GM12878 (cell line): ENCODE measurements around the gene DISP2. TPM values are rescaled to one million over a fixed set of nuclear protein-coding genes. Genes with fewer than 3 reads are reported as not detected.

ENCODE experiments used
- ATAC-seq: fragments of 200-7000 bp; cut with Tn5 transposase; 3 replicates; pipeline ENCODE4 v1.9.1; 2020; ENCODE audit warnings: mild to moderate bottlenecking, moderate library complexity
- BruUV-seq: library from RNA; stranded (reverse); fragments of 400-500 nt; replicated peaks from 2 replicates; lab custom pipeline; 2021; lab: Mats Ljungman, UMichigan
- CTCF ChIA-PET: fragments of 300-600 bp; sonication (Branson Sonifier 250); formaldehyde crosslinking; extraction: SDS; loops from one replicate; lab custom pipeline; 2021; ENCODE audit warnings: inconsistent platforms; lab: Yijun Ruan, JAX
- POLR2A ChIA-PET: fragments of 350-600 bp; formaldehyde crosslinking; extraction: SDS; loops from one replicate; lab custom pipeline; 2021; ENCODE audit warnings: inconsistent platforms; lab: Charles Lee
- RAD21 ChIA-PET: fragments of 300-600 bp; sonication (Branson Sonifier 250); formaldehyde crosslinking; loops from one replicate; lab custom pipeline; 2023; ENCODE audit warnings: antibody characterized with exemption; ENCODE audit not compliant: unreplicated experiment; lab: Charles Lee
- SMC1A ChIA-PET: fragments of 300-600 bp; sonication (Branson Sonifier 250); formaldehyde crosslinking; loops from one replicate; lab custom pipeline; 2023; ENCODE audit not compliant: unreplicated experiment, uncharacterized antibody; lab: Charles Lee
- DNase-seq: peaks from one replicate; pipeline ENCODE4 v3.0.0-alpha.2; 2011; ENCODE audit warnings: low read depth, low spot score
- FAIRE-seq: peaks from 3 replicates; lab custom pipeline; 2011; peaks lifted over from hg19 to GRCh38; lab: Jason Lieb, UNC
- H2AFZ ChIP-seq: 2 replicates; pipeline ENCODE4 v1.6.0; 2011; ENCODE audit warnings: low read depth, low read length, control low read depth; ENCODE audit not compliant: control insufficient read depth
- H3K27ac ChIP-seq: 2 replicates; pipeline ENCODE4 v1.5.1; 2011; ENCODE audit warnings: control low read depth; ENCODE audit not compliant: control insufficient read depth, insufficient read depth
- H3K27me3 ChIP-seq, 2 experiments: replicated peaks in 1 of 2; 2 replicates each; pipeline versions ENCODE4 v1.6.0 to v1.6.1; 2011; ENCODE audit warnings: low read length in 1 of 2; ENCODE audit not compliant: control insufficient read depth in 2 of 2, insufficient read depth in 2 of 2
- H3K36me3 ChIP-seq, 2 experiments: 2 replicates each; pipeline ENCODE4 v1.5.1; 2011; ENCODE audit warnings: low read length in 1 of 2; ENCODE audit not compliant: control insufficient read depth in 2 of 2, insufficient read depth in 2 of 2
- H3K4me1 ChIP-seq: 2 replicates; pipeline ENCODE4 v1.6.1; 2011; ENCODE audit warnings: mild to moderate bottlenecking, low read length, moderate library complexity, mixed read lengths; ENCODE audit not compliant: control insufficient read depth, insufficient read depth
- H3K4me2 ChIP-seq: 2 replicates; pipeline ENCODE4 v1.6.0; 2011; ENCODE audit warnings: control low read depth; ENCODE audit not compliant: control insufficient read depth, insufficient read depth
- H3K4me3 ChIP-seq: fragments of 200-600 bp; sonication (generic); 2 replicates; pipeline ENCODE4 v1.5.1; 2016
- H3K79me2 ChIP-seq: 2 replicates; pipeline ENCODE4 v1.6.0; 2011; ENCODE audit warnings: low read length; ENCODE audit not compliant: control insufficient read depth, insufficient read depth
- H3K9ac ChIP-seq: 2 replicates; pipeline ENCODE4 v1.8.0; 2011; ENCODE audit warnings: low read length, control low read depth, mixed read lengths; ENCODE audit not compliant: control insufficient read depth, insufficient read depth
- H3K9me3 ChIP-seq: replicated peaks from 3 replicates; pipeline ENCODE4 v1.5.1; 2011; ENCODE audit warnings: mild to moderate bottlenecking, low read length; ENCODE audit not compliant: control insufficient read depth, insufficient read depth
- H4K20me1 ChIP-seq: 2 replicates; pipeline ENCODE4 v1.6.0; 2011; ENCODE audit not compliant: control insufficient read depth, insufficient read depth
- MEF2B ChIP-seq: fragments of 450-650 bp; IDR thresholded peaks from 2 replicates; pipeline ENCODE4 v1.6.1; 2018; ENCODE audit warnings: mild to moderate bottlenecking, moderate library complexity; ENCODE audit not compliant: partially characterized antibody, poor library complexity, severe bottlenecking
- PAX8 ChIP-seq: fragments of 450-650 bp; IDR thresholded peaks from 2 replicates; pipeline ENCODE4 v1.6.1; 2017; ENCODE audit warnings: mild to moderate bottlenecking, moderate library complexity
- POLR2AphosphoS2 ChIP-seq: IDR thresholded peaks from 2 replicates; pipeline ENCODE4 v1.6.1; 2011; ENCODE audit warnings: low read depth, mild to moderate bottlenecking, low read length, improper control_type of control experiment, moderate library complexity
- SMAD5 ChIP-seq: IDR thresholded peaks from 2 replicates; pipeline ENCODE4 v1.6.1; 2016; ENCODE audit warnings: antibody characterized with exemption, low read depth
- SMARCA5 ChIP-seq: fragments of 450-650 bp; IDR thresholded peaks from 2 replicates; pipeline ENCODE4 v1.6.1; 2017; ENCODE audit warnings: mild to moderate bottlenecking
- WGBS: methylation state at CpG from one replicate; pipeline ENCODE4 v1.1.6; 2016; ENCODE audit warnings: low lambda C conversion rate; ENCODE audit not compliant: insufficient replicate concordance, insufficient coverage; ENCODE audit errors: missing lambda C conversion rate; 5-methylcytosine and 5-hydroxymethylcytosine counted together
- in situ Hi-C: fragments of 300-500 bp; cut with MboI; formaldehyde crosslinking; loops from 9 replicates; pipeline ENCODE4 v1.14.3; 2018; ENCODE audit warnings: mixed read lengths
- intact Hi-C: fragments of 100-400 bp; cut with micrococcal nuclease; formaldehyde crosslinking; loops from one replicate; pipeline ENCODE4 v1.14.2; 2022; ENCODE audit not compliant: unreplicated experiment
- polyA plus RNA-seq, 11 experiments: library from polyadenylated mRNA; depleted of rRNA in 4 of 11; unstranded in 6 of 11; stranded (reverse) in 5 of 11; fragments of >200 nt; fragmentation: Nextera tagmentation in 4 of 11; fragmentation: Illumina TruSeq in 1 of 11; extraction: Ambion mirVana in 4 of 11; extraction: Trizol in 1 of 11; gene quantifications; 1 replicate in 1 of 11; 2 replicates in 10 of 11; pipeline versions ENCODE4 v1.2.1 to v1.2.3, GENCODE V29; 2011 to 2016; ENCODE audit warnings: inconsistent platforms in 2 of 11, missing spikeins in 2 of 11, low read depth in 1 of 11
- total RNA-seq, 4 experiments: library from RNA; depleted of rRNA in 3 of 4; stranded (reverse); fragments of >200 nt in 3 of 4; fragmentation: Illumina TruSeq in 1 of 4; extraction: Trizol in 1 of 4; gene quantifications; 2 replicates each; pipeline versions ENCODE4 v1.2.1 to v1.2.3, GENCODE V29; 2013 to 2021

Gene DISP2
- total and polyA plus RNA-seq, 10 of the 15 experiments (the other 5 are each of a cell fraction or from before 2014, with no cell fraction given), result under 0.01 to 0.20 (median 0.12) TPM; not detected in 7

GRCh38 chr15:40342416-40343320 lies 15.4 kb upstream of the DISP2 start (continued):
- TF ChIP-seq SMARCA5, result no peak

GRCh38 chr15:40343512-40343911 lies 14.5 kb upstream of the DISP2 start:
- ChIA-PET RAD21 (interaction anchor here (0.8 to 3.4 kb wide), 5 partner anchors 18 to 126 kb away, joined by 3 to 17 read pairs (median 4); no protein-coding TSS in a partner anchor), SMC1A (interaction anchor here (0.6 to 1.5 kb wide), 5 partner anchors 23 to 207 kb away, joined by 3 to 7 read pairs (median 3); no protein-coding TSS in a partner anchor), POLR2A (no interaction called here), CTCF (interaction anchor here (0.8 to 13.7 kb wide), 16 partner anchors 9 to 177 kb away, joined by 3 to 336 read pairs (median 6); partner anchors contain the start of genes INAFM2, IVD and PLCB2)
- no peaks in the 10 kb centered on the region for H3K79me2 ChIP-seq
- in situ Hi-C loops (no loop called here), intact Hi-C loops (loop anchor here (10.0 kb wide), 1 partner anchor 161 kb away; no protein-coding TSS in a partner anchor)
- no peak overlapping the region for H3K4me3 ChIP-seq
- no peaks in the 10 kb centered on the region for H4K20me1 ChIP-seq
- 22% methylated on average over 9 of the region's 10 CpGs for WGBS
- TF ChIP-seq SMAD5, result no peak
- no peak for TF ChIP-seq MEF2B
- no peak for TF ChIP-seq POLR2AphosphoS2
- TF ChIP-seq PAX8, result no peak
- H3K9ac ChIP-seq, result no peak overlapping the region
- H3K4me1 ChIP-seq, result no peaks in the 10 kb centered on the region
- no peaks in the 10 kb centered on the region; a peak in 1 of 4 replicates for H3K27me3 ChIP-seq
- no peak for FAIRE-seq
- no peak overlapping the region for H3K4me2 ChIP-seq
- H3K36me3 ChIP-seq, result no peaks in the 10 kb centered on the region
- H2AFZ ChIP-seq, result no peak overlapping the region
- no peak overlapping the region for H3K27ac ChIP-seq
- BruUV-seq, result no TSS peak
- no peak for ATAC-seq
- H3K9me3 ChIP-seq, result no peaks in the 10 kb centered on the region
- no peak for DNase-seq
